ENCODE data around the gene EHMT1.

- TF ChIP-seq CTCF (IDR thresholded peaks at IDR 0.05) (no peak), POLR2A (IDR thresholded peaks at IDR 0.05) (no peak)
Observed at GRCh38 chr9:137705443-137705863, 86.6 kb downstream of the EHMT1 start.
